Suprapubic skin (tissue), 4 donors: ENCODE measurements around the gene LHPP.

Experiments
- CTCF ChIP-seq, 2 donors: fragments of 200-600 bp in 1 of 2; fragments of 450-650 bp in 1 of 2; sonication (generic) in 1 of 2; IDR thresholded peaks; one replicate each; pipeline ENCODE4 v1.5.1; 2016 to 2019; ENCODE audit warnings: antibody characterized with exemption in 2 of 2, mild to moderate bottlenecking in 1 of 2, moderate library complexity in 1 of 2
- POLR2A ChIP-seq, 2 donors: fragments of 450-650 bp; IDR thresholded peaks; one replicate each; pipeline ENCODE4 v1.6.1; 2017; ENCODE audit warnings: antibody characterized with exemption in 2 of 2, mild to moderate bottlenecking in 2 of 2, moderate library complexity in 2 of 2
- POLR2AphosphoS5 ChIP-seq, 3 donors: sonication (generic); formaldehyde crosslinking; IDR thresholded peaks; one replicate each; pipeline ENCODE4 v1.6.1; 2017; ENCODE audit warnings: antibody characterized with exemption in 3 of 3

GRCh38 chr10:124624466-124624865 is 162.8 kb downstream of the LHPP start:
- TF ChIP-seq CTCF (IDR thresholded peaks at IDR 0.05) (no peak), POLR2A (IDR thresholded peaks at IDR 0.05) (no peak), POLR2AphosphoS5 (IDR thresholded peaks at IDR 0.05) (no peak)
